ENCODE measurements around the gene LMAN1L.

DNA sequence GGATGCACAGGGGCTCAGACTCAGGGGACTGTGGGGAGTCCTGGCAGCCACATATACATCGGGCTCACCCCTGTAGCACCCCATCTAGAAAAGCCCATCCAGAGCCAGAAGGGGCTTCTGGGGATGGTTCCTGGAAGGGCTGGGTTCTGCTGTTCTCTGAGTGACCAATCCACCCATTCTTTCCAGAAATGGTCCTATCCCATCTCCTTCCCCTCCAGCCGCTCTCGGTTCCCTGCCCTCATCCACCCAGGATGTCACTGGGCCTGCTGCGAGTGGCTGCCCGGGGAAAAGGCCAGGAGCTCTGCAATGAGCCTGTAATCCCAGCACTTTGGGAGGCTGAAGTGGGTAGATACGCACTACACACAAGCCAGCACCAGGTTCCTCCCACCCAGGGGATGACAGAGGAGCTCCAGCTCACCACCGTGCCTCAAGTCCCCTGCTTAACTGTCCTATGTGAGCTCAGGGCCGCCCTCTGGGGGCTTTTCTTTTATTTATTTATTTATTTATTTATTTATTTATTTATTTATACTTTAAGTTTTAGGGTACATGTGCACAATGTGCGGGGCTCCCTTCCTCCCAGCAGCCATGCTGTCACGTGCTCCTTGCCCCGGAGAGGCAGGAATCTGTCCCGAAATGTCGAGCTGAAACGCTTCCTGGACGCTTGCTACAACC is 44.4 kb upstream of the LMAN1L start:
- TF ChIP-seq, protein P1, sequence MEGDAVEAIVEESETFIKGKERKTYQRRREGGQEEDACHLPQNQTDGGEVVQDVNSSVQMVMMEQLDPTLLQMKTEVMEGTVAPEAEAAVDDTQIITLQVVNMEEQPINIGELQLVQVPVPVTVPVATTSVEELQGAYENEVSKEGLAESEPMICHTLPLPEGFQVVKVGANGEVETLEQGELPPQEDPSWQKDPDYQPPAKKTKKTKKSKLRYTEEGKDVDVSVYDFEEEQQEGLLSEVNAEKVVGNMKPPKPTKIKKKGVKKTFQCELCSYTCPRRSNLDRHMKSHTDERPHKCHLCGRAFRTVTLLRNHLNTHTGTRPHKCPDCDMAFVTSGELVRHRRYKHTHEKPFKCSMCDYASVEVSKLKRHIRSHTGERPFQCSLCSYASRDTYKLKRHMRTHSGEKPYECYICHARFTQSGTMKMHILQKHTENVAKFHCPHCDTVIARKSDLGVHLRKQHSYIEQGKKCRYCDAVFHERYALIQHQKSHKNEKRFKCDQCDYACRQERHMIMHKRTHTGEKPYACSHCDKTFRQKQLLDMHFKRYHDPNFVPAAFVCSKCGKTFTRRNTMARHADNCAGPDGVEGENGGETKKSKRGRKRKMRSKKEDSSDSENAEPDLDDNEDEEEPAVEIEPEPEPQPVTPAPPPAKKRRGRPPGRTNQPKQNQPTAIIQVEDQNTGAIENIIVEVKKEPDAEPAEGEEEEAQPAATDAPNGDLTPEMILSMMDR (IDR thresholded peaks at IDR 0.05), result no peak
- no peak for TF ChIP-seq POLR2A (IDR thresholded peaks at IDR 0.05)

Data from thyroid gland (tissue), 4 donors.